Raji (cell line): Measurements from ENCODE around the gene UBAC1.

Source experiments
- POLR2A ChIP-seq: IDR thresholded peaks from 2 replicates; pipeline ENCODE4 v1.6.1; 2011; ENCODE audit warnings: low read depth, low read length, control low read depth; ENCODE audit not compliant: insufficient read depth

Gene UBAC1

DNA sequence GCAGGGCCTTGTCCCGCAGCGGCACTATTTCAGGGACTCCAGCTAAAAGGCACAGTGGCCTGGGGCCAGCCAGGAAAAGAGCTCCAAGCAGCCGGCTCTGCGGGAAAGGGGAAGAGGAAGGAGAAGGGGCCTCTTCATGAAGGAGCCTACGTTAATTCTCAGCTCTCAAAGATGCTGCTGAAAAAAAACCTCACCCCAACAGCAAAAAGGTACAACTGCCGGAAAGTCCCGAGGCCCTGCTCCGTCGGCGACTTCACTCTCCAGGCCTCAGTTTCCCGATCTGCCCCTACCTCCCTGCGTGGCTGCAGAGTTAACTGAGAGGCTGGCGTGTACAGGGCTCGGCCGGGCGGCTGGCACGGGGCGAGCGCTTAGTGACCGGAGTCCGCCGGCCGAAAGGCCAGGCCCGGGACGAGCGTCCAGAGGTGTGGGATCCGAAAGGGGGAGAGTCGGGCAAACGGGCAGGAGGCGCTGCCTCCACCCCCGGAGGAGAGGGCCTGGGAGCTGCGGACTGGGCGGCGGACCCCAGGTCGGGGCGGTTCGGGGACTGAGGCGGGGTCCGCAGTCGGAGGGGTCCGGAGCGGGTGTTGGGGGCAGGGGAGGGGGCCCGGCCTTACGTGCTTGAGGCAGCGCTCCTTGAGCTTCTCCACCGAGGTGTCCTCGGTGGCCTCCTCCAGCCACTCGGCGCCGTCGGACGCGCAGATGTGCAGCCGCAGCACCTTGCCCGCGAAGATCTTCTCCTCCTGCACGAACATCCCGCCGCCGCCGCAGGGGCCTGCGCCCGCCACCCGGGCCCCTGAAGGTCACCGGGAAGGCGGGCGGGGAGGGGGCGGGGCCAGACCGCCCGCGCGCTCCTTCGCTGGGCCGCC is 529 bp downstream of the UBAC1 start:
- TF ChIP-seq POLR2A, result no peak; the same call in 1 of the 2 replicates

DNA sequence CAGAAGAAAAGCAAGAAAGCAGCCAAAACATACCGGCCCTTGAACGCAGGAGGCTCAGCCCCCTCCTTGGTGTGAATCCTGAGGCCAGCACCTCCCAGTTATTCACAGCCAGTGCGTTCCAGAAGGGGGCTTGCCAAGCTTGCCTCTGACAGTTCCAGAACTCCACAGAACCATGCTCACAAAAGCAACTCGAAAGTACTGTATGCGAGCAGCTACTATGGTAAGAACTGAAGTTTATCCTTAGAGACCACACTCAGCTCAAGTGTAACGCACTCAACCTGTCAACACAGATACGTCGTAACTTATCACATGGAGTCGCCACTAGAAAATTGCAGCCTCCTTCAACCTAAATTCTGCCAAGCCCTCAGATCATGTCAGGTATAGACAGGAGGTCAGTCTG is 1.4 kb downstream of the UBAC1 start:
- TF ChIP-seq POLR2A, result no peak

DNA sequence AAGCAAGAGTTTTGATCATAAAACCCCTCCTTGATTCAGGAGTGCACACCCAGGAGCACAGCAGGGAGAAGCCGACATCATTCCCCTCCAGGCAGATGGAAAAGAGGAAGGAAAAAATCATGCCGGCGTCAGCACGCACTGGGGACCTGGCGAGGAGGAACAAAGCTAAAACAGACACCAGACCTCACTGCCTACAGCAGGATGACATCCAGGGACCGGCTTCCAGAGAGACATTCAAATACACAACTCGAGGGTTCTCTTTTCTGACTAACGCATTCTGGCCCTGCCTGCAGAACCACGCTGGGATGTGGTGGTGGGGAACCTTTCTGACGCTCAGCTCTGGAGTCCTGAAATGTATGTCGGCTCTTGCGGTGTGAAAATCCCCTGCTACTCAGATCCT is 2.7 kb downstream of the UBAC1 start:
- no peak for TF ChIP-seq POLR2A

DNA sequence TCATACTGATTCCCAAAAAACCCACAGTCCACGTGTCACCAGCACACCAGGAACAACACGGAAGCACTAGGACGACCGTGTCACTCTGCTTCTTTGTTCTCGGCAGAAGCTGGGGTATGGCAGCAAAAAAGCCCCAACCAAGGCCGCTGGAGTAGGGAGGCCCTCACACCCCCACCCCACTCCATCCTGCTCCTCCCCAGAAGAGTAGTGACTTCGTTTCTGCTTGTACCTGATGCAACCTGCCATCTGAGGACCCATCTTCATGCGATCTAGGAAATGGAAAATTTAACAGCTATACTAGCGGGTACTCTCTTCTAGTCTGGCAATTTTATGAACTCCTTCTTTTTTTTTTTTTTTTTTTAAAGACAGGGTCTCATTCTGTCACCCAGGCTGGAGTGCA is 3.7 kb downstream of the UBAC1 start:
- TF ChIP-seq POLR2A, result no peak

DNA sequence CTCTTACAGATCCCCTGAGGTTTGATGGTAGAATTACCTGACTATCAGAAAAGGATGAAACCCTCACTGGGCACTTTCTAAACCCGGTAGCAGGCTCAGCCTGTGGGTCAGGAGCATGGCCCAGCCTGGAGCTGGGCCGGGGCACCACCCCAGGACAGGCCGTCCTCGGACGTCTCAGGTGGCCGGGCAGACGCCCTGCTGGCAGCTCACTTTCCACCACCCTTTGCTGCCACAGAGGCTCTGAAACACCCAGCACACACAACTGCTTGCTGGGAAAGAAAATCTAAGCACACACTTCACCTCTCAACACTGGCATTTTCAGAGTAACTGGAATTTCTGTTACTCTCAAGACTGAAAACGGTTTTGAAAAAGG is 4.4 kb downstream of the UBAC1 start:
- TF ChIP-seq POLR2A, result no peak

DNA sequence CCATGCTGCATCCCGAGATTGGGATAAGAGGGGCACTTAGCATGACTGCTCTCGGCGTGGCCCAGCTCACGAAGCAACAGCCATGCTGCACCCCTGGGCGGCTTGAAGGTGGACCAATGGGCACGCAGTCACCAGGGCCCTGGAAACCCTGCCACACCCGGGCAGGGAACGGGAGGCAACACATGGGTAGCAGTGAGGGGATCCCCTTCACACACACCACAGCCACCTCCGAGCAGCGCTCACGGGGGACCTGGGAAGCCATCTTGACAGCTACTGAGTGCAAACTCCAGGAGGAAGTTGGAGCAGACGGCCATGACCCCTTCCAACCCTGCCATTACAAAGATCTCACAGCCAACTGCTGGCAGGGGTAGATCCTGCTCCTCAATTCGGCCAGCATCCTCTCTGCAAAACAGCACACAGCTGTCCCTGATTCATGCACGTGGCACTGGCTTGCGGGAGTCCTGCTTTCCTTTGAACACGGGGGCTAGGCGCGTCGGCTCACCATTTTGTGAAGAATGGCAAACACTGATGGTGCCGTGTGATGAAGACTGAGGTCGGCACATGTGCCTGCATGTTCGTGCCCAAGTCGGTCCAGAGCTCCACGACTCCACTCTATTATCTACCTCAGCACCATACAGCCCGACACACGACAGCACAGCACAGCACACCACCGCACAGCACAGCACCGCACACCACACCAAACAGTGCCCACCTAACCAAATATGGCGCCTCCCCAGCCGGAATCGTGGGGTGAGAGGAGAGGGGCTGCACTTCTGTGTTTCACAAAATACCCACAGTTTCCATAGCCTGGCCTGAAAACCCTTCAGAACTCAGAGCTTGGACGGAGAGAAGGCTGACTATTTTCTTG is 5.0 kb downstream of the UBAC1 start:
- no peak for TF ChIP-seq POLR2A

DNA sequence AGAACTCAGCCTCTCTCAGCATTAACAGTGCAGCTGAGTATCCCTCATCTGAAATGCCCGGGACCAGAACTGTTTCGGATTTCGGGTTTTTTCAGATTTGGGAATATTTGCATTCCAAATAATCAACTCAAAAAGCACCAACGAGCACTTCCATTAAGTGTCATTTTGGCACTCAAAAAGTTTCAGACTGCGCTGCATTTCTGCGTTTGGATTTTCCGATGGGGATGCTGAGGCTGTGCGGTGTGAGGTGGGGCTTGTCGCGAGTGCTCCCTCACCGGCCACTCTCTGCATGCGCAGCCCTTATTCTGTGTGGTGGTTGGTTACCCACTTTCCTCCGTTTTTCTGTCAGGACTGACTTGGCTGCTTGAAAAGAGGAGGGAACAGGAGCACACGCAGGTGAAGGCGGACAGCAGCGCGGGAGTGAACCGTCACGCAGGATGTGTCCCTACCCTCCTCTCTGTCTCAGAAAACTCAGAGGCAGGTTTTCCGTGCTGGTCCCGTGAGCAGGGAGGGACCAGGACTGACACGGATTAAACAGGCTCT is 8.4 kb downstream of the UBAC1 start:
- TF ChIP-seq POLR2A, result no peak

DNA sequence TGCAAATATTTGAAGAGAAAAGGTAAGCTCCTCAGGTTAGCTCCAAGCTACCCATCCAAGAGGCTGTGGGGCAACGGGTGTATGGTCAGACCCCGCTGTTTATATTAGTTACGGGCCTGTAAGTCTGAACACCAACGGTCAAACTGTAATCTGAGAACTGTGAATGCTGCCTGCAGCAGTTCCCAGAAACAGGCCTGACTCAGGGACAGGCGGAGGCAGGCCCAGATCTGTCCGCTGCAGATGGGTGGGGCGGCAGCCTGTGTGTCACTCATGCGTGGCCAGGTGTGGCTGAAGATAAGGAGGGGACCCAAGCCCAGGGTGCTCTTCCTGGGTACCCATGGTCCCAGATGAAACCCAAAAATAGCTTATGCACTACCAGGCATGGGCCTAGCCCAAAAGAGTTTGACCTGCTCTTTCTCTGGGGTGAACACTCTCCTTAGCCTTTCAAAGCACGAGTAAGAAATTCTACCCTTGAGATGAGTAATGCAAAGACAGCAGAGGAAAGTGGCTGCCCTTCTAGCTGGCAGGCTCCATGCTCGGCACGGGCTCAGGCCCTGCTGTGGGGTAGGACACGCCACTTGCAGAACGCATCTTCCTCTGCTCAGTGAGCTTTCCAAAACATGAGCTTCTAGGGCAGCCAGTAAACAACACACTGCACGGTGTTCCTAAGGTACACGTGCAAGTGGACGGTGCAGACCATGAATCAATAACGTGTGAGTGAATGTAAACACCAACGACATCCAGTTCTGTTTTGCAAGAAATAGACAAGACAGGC is 9.1 kb downstream of the UBAC1 start:
- no peak for TF ChIP-seq POLR2A

DNA sequence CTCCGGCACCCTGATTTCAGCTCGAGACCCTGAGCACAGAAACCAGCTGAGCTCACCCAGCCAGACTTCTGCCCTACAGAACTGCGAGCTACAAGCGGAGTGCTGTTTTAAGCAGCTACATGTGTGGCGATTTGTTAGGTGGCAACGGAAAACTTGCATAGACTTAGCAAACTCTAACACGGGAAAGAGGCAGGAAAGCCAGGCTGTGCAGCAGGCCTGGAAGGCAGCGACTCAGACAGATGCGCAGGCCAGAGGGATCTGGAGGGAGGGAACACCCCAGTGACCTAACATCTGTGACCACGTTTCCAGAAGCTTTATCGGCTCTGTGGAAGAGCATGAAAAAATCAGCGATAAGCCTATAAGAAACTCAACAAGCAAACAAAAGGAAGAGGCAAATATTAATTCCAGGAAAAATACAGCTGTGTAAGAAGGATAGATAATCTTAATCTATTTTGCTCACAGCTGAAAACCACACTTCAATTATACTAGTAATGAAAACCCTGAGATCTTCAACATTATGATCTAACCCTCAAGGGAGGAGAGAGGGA is 11.0 kb downstream of the UBAC1 start:
- no peak for TF ChIP-seq POLR2A

DNA sequence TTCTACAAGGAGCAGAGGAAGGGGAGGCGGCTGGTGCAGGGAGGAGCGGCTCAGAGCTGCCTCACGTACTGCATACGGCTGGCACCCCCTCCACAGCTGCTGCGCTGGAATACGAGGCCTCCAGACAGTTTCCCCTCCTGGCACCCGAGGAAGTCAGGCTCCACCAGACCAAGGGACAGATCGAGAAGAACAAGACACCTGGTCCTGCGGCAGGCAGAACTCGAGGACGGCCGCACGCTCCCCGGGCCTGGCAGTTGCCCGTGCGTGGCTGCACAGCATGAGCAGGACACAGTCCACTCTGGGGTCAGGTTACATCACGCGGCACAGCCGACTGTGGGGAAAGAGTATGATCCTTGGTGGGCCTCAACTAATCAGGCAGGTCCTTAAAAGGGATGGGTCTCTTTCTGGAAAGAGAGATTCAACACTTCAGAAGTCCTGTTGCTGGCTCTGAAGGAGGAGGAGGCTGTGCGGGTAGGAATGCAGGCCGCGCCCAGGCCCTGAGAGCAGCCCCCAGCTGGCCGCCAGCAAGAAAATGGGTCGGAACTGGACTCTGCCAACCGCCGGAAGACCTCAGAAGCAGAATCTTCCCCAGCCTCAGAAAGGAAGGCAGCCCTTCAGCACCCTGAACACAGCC is 11.6 kb downstream of the UBAC1 start:
- no peak for TF ChIP-seq POLR2A

DNA sequence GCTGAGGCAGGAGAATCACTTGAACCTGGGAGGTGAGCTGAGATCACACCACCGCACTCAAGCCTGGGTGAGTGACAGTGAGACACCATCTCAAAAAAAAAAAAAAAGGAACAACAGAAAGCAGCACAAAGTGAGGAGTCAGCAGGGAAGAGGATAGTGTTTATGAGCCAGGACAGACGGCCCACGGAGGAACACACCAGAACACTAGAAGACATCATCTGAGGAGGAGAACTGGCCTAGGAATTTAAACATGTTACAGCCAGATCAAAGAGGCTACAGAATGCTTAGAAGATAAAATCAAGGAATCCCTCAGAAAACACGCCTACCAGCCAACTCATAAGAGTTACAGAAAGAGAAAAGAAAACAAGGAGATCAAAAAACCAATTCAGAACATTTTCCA is 12.2 kb downstream of the UBAC1 start:
- no peak for TF ChIP-seq POLR2A

DNA sequence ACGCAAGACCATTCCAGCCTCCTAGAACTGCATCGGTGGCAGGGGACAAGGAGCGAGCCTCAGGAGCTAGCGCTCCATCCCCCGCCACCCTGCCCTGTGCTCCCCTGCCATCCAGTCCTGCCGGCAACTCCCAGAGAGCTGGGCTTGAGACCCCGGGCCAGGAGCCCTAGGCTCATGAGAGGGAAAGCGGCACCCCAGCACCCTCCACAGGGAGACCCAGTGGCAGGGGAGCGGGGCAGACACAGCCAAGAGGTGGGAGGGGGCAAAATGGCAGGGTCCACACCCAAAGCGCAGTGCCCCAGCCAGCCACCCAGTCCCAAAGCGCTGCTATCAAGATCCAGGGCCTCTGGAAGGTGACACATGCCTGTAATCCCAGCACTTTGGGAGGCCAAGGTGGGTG is 12.7 kb downstream of the UBAC1 start:
- TF ChIP-seq POLR2A, result no peak

DNA sequence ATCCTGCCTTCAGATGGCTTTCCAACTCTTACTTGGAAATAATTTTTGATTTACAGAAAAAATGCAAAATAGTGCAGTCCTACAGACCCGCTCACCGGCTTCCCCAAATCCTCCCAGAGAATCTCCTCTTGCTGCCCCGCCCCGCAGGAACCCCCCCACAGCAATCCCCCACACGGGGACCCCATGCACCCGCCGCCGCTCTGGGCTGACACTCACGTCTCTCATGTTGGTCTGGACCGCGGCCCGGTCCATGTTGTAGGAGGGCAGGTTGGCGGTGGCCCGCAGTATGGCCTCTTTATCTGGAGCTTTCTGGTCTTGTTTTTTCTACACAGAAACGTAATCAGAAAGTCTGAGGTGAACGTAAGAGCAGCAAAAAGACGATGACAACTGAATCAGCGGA is 13.6 kb downstream of the UBAC1 start:
- TF ChIP-seq POLR2A, result no peak

DNA sequence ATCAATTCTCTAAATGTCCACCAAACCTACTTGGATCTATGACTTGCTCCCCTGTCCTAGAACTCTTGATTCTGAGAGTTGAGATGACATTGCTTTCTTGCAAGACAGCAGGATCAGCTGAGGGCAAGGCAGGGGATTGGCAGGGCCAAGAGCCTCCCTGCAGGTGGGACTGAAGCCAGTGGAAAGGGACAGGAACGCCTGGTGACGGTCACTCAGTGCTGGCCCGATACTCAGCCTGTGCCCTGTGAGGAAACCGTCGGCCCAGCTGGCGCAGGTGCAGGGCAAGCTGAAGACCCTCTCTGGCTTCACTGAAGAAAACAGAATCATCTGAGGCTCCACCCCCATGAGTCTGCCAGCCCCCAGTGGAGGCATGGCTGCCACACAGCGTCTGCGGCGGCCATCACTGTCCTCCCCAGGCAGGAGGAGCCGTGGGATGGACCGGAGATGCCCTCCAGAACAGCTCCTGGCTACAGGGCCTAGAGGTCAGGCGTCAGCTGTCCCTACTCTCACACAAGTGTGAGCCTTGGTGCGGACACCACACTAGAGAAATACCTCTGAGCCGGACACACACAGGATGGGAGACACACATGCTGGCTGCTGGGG is 14.7 kb downstream of the UBAC1 start:
- TF ChIP-seq POLR2A, result no peak
